Stimulated activated CD4-positive, alpha-beta T cell treated with anti-CD3 and anti-CD28 coated beads, Interleukin-1b, Interleukin-23, amount 100 ng/mL, for 48 hours (primary cell): ENCODE results near the gene FANCL.
A peak's percentile ranks its signal among the peaks of the same experiment; 100 is the strongest.
"Not testable (repeated sequence)": the region's sequence is repeated elsewhere in the genome, so short reads cannot be mapped to it uniquely, and the experiment has no call there.

Experiments used
- DNase-seq: peaks from one replicate; pipeline ENCODE4 v3.0.0-alpha.2; 2020

FANCL gene

DNA sequence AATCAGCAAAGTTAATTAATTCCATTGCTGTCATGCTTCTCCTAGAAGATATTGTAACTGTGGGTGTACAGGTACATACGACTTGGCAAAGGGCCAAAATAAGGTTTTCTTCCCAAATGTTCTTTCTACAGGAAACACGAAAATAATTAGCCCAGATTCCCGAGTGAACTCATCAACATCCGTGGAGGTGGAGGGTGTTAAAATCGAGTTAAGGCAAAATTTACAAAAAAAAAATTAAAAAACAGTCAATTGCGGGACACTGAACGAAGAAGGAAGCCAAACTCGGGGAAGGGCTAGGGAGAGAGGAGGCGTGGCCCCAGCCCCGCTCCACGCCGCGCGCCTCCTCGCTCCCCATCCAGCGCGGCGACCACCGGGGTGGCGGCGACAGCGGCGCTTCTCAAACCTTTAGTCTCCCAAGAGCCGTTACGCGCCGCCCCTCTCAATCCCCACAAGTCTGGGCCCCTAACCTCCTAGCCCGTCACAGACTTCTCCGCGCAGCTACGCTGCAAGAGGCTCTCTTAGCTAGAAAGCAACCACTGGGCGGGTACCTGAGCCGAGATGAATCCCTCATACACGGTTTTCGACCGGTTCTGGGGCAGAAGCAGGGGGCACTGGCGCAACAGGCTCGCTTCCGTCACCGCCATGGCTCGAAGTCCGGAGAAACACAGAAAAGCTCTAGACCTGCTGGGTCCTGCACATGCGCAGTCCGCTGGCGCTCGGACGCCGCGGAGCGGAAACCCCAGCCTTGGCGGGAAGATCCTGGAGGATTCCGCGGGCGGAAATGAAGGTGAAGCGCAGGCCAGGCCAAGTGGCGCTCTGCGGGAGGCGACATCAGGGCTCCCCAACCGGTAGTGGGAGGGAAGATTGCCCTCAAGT is at the start of gene FANCL:
FANCL (minus strand) TSS at position 656 of the 876 bp plus-strand sequence; CDS start at position 644, 12 bp downstream.
- peak; percentile 78 for DNase-seq

DNA sequence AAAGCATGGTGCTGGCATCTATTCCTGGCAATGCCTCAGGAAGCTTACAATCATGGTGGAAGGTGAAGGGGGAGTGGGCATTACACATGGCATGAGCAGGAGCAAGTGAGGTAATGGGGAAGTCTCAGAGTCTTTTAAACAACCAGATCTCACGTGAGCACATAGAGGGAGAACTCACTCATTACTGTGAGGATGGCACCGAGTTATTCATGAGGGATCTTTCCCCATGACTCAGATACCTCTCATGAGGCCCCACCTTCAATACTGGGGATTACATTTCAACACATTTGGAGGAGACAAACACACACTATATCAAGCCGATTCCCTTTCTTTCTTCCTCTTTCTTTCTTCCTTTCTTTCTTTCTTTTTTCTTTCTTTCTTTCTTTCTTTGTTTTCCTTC is 47.9 kb upstream of the FANCL start:
- DNase-seq: no peak

DNA sequence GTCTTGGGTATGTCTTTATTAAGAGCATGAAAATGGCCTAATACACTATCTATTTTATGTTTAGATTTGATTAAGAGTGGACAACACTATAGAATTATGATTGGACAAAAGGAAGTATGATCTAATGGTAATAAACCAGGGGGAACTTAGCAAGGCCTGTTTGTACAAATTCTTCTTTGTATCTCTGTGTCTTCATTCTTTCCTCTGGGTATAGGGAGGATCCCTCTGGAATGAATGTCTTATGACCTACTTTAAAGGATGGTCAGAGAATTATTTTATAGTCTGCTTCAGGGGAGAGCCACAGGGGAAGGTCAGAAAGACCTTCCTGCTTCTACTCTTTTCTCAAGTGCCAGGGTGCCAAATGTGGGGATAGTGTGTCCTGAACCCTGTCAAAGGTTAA is 42.8 kb upstream of the FANCL start:
- no peak for DNase-seq

DNA sequence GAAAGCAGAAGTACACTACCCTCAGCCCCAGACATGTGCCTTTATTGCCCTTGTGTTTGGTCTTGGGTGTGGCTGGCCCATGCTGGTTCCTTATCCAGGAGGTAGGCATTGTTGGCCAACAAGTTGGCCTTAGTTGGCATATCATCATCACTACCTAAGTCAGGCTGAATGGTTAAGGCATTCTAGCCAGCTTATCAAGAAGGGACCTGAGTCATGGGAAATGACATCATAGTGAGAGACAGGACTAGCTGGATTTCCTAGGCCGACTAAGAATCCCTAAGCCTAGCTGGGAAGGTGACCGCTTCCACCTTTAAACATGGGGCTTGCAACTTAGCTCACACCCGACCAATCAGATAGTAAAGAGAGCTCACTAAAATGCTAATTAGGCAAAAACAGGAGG is 34.0 kb upstream of the FANCL start:
- not testable (repeated sequence) for DNase-seq

DNA sequence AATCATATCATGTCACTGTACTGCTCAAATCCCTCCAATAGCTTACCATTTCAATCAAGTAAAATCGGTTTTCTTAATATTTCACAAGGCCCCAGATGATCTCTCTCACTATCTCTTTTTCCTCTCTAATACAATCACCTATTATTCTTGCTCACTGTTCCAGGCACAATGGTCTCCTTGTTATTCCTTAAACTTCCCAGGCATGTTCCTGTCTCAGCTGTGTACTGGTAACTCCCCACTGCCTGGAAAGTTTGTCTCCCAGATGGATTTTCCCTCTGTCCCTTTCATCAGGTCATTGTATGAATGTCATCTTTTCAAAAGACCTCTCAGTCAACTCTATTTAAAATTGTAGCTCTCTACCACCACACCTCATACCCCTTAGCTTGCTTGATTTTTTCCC is 30.7 kb upstream of the FANCL start:
- no peak for DNase-seq

DNA sequence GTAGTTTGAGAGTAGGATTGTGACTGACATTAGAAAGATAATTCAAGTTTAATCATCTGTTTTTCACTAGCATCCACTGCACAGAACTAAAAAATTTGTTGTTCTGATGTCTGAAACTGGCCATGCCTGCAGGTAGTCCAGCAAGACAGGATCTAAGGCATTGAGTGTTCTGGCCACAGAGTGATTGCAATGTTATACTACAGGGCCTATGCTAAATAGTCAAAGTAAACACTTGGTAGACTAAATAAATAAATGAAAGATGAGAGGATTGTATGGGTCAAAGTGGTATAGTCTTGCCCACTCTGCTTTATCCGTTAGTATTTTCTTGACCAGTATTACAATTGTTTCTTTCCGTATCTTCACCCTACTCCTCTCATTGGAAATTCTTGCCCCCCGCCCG is 27.6 kb upstream of the FANCL start:
- DNase-seq: no peak

DNA sequence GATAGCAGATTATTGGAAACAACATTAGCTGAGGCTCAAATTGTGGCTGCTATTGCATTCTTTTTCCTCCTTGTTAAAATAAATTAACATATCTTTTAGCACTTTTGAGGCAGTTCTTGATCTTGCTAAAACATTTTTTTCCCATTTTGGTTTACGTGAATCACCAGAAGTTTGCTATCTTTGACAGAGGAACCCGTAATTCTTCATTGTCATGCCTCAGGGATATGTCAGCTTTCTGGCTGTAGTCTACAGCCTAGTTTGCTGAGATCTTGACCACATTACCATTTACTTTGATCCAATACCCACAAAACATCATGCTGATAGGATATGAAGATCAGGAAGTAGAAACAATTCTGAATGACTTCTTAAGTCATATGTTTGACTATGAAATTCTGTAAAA is 25.1 kb upstream of the FANCL start:
- no peak for DNase-seq

DNA sequence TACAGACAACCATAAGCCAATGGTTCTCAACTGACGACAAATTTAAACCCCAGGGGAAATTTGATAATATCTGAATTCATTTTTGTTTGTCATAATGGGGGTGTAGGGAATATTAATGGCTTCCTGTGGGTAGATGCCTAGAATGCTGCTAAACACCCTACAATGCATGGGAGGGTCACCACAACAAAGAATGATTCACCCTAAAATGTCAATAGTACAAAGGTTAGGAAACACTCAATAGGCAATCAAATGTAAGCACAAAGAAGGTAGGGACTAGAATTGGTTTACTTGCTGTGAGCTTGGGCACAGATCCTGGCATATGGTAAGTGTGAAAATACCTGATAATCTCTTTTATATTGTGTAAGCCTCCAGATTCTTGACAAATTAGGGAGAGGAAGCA is 20.1 kb upstream of the FANCL start:
- no peak for DNase-seq

DNA sequence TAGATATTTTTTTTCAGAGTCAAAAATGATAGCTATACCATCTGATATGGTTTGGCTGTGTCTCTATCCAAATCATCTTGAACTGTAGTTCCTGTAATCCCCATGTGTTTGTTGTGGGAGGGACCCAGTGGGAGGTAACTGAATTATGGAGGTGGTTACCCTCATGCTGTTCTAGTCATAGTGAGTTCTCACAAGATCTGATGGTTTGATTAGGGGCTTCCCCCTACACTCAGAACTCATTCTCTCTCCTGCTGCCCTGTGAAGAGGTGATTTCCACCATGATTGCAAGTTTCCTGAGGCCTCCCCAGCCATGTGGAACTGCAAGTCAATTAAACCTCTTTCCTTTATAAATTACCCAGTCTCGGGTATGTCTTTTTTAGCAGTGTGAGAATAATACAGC is 17.3 kb upstream of the FANCL start:
- DNase-seq: peak; percentile 44

DNA sequence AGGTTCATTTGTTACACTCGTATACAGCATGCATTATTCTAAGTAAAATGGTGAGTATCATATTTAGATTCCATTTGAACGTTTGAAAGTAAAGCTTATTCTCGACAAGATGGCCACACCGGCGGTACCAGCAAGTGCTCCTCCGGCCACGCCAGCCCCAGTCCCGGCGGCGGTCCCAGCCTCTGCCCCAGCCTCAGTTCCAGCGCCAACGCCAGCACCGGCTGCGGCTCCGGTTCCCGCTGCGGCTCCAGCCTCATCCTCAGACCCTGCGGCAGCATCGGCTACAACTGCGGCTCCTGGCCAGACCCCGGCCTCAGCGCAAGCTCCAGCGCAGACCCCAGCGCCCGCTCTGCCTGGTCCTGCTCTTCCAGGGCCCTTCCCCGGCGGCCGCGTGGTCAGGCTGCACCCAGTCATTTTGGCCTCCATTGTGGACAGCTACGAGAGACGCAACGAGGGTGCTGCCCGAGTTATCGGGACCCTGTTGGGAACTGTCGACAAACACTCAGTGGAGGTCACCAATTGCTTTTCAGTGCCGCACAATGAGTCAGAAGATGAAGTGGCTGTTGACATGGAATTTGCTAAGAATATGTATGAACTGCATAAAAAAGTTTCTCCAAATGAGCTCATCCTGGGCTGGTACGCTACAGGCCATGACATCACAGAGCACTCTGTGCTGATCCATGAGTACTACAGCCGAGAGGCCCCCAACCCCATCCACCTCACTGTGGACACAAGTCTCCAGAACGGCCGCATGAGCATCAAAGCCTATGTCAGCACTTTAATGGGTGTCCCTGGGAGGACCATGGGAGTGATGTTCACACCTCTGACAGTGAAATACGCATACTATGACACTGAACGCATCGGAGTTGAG is 10.4 kb upstream of the FANCL start:
- DNase-seq: not testable (repeated sequence)

DNA sequence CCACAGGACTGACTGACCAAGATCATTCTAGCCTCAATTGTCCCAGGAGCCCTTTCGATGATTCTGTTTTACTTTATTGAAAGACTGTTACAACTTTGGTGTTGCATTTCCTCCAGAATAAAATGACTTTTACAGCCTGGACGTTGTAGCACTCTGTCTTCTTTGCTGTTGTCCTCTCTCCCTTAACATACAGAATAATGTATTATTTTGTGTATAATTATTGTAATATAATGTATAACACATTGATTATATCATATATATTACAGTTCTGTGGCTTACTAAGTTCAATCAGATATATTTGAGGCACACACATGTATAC is 380 bp upstream of the FANCL start:
- no peak for DNase-seq

DNA sequence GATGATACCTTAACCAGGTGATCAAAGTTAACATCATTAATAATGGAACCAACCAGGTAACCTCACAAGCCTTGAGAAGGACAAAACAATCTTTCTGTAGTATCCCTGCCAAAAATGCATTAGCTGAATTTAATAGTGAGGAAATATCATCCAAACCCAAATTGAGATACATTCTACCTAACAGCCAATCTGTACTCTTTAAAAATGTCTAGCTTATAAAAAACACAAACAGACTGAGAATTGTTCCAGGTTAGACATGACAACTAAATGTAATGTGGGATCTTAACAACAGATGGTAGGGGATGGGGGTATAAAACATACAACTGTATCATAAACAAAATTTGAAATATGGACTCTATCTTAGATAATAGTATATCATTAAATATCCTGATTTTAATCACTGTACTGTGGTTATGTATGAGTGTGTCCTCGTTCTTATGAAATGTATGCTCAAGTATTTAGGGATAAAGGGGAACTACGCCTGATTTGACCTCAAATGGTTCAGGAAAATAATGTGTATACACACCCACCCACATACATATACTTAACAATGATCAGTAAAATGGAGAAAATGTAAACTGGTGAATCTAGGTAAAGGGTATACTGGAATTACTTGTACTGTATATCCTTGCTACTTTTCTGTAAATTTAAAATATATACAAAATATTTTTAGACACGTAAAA is 1.7 kb downstream of the FANCL start:
- DNase-seq: no peak

DNA sequence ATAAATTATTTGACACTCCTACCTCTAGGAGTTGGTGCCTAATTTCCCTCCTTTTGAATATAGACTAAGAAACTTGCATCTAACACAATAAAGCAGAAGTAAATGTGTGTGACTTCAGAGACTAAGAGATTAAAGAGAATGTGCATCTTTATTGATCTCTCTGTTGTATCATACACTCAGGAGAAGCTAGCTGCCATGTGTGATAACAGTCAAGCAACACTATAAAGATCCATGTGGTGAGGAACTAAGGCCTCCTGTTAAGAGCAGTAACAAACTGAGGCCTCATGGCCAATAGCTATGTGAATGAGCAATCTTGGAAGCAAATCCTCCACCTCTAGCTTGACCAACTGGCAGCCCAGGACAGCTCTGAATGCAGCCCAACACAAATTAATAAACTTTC is 3.4 kb downstream of the FANCL start:
- DNase-seq: no peak

DNA sequence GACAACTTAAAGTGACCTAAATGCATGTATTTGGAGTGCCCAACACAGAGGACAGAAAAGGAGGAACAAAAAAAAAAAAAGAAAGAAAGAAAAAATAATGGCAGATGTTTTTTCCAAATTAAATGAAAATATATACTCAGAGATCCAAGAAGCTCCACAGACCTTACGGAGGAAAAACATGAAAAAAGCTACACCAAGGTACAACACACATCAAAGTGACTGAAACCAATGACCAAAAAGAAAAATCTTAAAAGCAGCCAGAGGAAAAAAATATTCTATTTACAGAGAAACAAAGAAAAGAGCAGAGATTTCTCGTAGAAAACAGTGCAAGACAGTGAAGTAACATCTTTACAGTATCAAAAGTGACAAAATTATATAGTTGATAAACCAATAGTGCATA is 5.1 kb downstream of the FANCL start:
- no peak for DNase-seq

DNA sequence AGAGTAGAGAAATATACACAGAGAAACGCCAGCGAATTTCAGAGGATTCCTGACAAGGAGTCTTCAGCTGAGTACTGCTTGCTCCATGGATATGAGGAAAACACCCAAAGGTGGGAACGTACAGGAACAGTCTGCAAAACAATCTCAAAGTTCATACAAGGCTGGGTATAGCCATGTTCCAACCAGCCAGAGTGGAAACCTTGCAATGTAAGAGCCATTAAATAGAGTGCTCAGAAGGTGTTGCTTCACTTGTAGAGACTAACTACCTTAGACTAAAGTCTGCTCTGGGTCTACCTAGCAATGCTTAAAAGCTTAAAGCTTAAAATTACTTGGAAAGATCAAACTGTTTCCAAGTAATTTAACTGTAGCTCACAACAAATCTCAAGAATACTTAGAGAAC is 6.0 kb downstream of the FANCL start:
- DNase-seq: no peak

DNA sequence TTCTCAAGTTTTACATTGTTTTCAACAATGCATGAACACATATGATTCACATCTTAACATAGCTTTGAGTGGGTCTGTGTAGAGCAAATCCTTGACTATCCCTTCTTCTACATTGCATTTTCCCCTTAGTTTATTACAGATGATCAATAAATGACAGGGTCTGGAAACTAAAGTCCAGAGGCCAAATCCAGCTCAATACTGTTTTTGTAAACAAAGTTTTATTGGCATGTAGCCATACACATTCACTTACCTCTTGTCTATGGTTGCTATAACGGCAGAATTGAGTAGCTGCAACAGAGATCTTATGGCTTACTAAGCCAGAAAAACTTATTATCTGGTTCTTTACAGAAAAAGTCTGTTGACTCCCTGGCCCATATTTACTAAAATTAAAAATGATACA is 12.8 kb downstream of the FANCL start:
- no peak for DNase-seq

DNA sequence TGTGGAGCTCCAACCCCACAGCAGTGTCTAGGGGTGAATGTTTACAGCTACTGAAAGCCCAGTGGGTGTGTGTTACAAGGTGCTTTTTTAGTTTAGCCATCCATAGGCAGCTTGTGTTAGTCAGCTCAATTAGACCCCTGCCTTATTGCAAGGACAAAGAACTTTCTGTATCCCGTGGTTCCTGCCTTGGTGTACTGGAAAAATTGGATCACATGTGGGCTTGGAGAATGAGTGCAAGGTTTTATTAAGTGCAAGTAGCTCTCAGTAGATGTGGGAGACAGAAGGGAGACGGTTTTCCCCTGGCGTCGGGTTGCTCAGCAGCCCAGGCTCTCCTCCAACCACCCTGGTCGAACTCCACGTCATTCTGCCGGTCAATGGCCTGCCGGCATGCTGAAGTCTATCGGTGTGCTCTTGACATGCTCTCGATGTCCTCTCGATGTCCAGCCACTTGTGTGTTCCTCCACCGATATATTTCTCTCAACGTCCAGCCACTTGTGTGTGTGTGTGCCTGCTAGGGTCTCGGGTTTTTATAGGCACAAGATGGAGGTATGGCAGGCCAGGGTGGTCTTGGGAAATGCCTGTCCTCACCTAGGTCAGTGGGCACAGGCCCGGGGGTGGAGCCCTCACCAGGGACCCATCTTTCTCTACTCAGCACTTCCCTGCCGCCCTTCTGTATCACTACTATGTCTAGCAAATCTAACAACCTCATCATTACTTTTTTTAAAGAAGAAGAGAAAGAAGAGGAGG is 13.8 kb downstream of the FANCL start:
- DNase-seq: no peak

DNA sequence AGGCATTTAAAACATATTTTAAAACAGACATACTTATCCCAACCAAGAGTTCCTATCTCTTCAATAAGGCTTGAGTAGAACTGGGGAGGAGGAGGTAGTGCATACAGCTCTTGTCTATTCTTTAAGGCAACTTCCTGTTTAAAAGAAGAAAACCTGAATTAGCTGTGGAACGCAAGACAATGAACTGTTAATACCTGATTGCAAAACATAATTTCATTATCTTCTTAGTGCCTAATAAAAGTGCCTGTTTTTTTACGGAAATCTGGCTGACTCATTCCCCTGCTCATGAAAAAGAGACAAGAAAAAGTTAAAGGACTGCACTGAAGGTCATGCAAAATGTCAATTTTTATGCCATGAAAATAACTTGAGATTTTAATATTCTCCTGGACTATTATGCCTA is 19.2 kb downstream of the FANCL start:
- DNase-seq: no peak

DNA sequence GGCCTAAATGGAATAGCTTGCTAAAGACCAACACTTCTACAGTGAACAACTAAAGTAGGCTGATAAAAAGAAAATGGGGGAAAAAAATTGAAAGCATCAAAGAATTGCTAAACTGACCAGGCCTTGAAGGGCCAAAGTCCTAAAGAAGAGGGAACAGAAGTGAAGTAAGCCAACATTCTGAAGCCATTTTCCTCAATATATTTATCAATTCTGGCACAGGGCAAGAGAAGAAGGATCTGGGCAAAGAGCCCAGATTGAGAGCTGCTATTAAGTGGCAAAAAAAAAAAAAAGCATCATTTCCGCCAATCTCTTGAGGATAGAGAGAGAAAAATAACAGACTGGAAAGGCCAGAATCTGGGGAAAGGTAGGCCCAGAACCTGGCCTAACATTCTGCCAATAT is 25.7 kb downstream of the FANCL start:
- DNase-seq: no peak

DNA sequence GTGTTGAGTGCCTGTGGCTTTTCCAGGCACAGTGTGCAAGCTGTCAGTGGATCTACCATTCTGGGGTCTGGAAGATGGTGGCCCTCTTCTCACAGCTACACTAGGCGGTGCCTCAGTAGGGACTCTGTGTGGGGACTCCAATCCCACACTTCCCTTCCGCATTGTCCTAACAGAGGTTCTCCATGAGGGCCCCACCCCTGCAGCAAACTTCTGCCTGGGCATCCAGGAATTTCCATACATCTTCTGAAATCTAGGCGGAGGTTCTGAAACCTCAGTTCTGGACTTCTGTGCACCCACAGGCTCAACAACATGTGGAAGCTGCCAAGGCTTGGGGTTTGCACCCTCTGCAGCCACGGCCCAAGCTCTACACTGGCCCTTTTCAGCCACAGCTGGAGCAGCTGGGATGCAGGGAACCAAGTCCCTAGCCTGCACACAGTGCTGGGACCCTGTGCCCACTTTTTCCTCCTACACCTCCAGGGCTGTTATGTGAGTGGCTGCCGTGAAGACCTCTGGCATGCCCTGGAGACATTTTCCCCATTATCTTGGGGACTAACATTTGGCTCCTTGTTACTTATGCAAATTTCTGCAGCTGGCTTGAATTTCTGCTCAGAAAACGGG is 30.1 kb downstream of the FANCL start:
- DNase-seq: not testable (repeated sequence)

DNA sequence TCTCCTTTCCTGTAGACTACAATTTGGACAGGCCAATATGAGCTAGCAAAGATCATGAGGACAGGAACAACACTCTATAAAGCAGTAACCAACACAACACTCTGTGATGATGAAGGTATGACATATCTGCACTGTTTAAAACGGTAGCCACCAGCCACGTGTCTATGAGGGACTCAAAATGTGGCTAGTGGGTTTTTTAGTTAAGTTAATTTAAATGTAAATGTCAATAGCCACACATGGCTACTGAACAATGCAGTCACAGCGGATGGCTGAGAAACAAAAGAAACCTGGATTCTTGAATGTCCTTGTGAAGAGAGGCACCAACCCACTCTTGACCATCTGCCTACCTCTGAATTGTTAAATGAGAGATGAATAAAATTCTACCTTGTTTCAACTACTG is 33.9 kb downstream of the FANCL start:
- DNase-seq: no peak

DNA sequence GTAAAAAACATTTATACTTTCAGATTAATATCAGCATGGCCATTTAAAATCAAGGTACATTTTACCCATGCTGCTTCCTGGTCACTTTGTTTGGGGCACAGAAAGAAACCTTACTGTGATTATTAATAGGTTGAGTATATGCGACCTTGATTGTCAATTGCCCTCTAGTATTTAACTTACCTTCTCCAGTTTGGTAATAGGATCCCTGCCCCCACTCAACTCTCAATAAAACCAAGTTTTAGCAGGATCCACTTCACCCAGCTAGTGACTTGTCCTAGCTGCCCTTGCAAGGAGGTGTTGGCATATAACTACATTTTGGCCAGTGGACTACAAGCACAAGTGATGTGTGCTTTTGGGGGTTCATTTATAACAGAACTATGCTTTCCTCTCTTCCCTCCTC is 34.3 kb downstream of the FANCL start:
- no peak for DNase-seq
